Duodenal mucosa (tissue), 2 donors: ENCODE results near the gene FIBCD1.

Source experiments
- H3K27ac ChIP-seq: one replicate; pipeline ENCODE4 v1.7.0; 2013; ENCODE audit warnings: low read depth, low read length
- H3K27me3 ChIP-seq, 2 donors: one replicate each; pipeline ENCODE4 v1.7.0; 2013; ENCODE audit warnings: low read length in 2 of 2, control low read depth in 1 of 2; ENCODE audit not compliant: insufficient read depth in 2 of 2, control insufficient read depth in 1 of 2
- H3K36me3 ChIP-seq, 2 donors: one replicate each; pipeline ENCODE4 v1.7.0; 2013; ENCODE audit warnings: low read length in 2 of 2, control low read depth in 1 of 2; ENCODE audit not compliant: insufficient read depth in 2 of 2, control insufficient read depth in 1 of 2
- H3K4me1 ChIP-seq, 2 donors: one replicate each; pipeline ENCODE4 v1.7.0; 2013; ENCODE audit warnings: low read length in 2 of 2, control low read depth in 1 of 2; ENCODE audit not compliant: insufficient read depth in 2 of 2, control insufficient read depth in 1 of 2
- H3K4me3 ChIP-seq, 2 donors: one replicate each; pipeline ENCODE4 v1.7.0; 2013; ENCODE audit warnings: low read length in 2 of 2, low read depth in 1 of 2
- H3K9ac ChIP-seq, 2 donors: one replicate each; pipeline ENCODE4 v1.7.0; 2013; ENCODE audit warnings: low read length in 2 of 2, low read depth in 1 of 2
- H3K9me3 ChIP-seq, 2 donors: one replicate each; pipeline ENCODE4 v1.7.0; 2013; ENCODE audit warnings: low read length in 2 of 2, control low read depth in 1 of 2; ENCODE audit not compliant: control insufficient read depth in 1 of 2

Gene FIBCD1

GRCh38 chr9:130884542-130885483 is 54.2 kb downstream of the FIBCD1 start:
- H3K27me3 ChIP-seq: no peaks in the 10 kb centered on the region
- H3K4me1 ChIP-seq: peaks cover 0 to 6% of the 10 kb centered on the region in 2 donors
- H3K27ac ChIP-seq: no peak overlapping the region
- no peak overlapping the region for H3K9ac ChIP-seq
- no peak overlapping the region for H3K4me3 ChIP-seq
- H3K9me3 ChIP-seq: no peaks in the 10 kb centered on the region
- peaks cover 52 to 94% of the 10 kb centered on the region in 2 donors for H3K36me3 ChIP-seq

- peaks cover 0 to 8% of the 10 kb centered on the region in 2 donors for H3K4me1 ChIP-seq
- no peak overlapping the region for H3K27ac ChIP-seq
- H3K36me3 ChIP-seq: peaks cover 58 to 99% of the 10 kb centered on the region in 2 donors
- H3K27me3 ChIP-seq: no peaks in the 10 kb centered on the region
- no peaks in the 10 kb centered on the region for H3K9me3 ChIP-seq
- no peak overlapping the region for H3K4me3 ChIP-seq
- H3K9ac ChIP-seq: no peak overlapping the region
Measured at GRCh38 chr9:130884111-130884531, 54.9 kb downstream of the FIBCD1 start.

- Histone ChIP-seq H3K9ac (no peak overlapping the region), H3K9me3 (no peaks in the 10 kb centered on the region), H3K4me3 (no peak overlapping the region), H3K27me3 (no peaks in the 10 kb centered on the region), H3K36me3 (peaks cover 55 to 99% of the 10 kb centered on the region in 2 donors), H3K27ac (no peak overlapping the region), H3K4me1 (peaks cover 0 to 8% of the 10 kb centered on the region in 2 donors)
Measured at GRCh38 chr9:130883479-130883878, 55.6 kb downstream of the FIBCD1 start.

- no peak overlapping the region for H3K27ac ChIP-seq
- H3K9me3 ChIP-seq: no peaks in the 10 kb centered on the region
- H3K27me3 ChIP-seq: no peaks in the 10 kb centered on the region
- no peak overlapping the region for H3K9ac ChIP-seq
- H3K36me3 ChIP-seq: peaks cover 53 to 97% of the 10 kb centered on the region in 2 donors
- no peak overlapping the region for H3K4me3 ChIP-seq
- peaks cover 0 to 8% of the 10 kb centered on the region in 2 donors for H3K4me1 ChIP-seq
Measured at GRCh38 chr9:130882696-130883225, 56.3 kb downstream of the FIBCD1 start.

GRCh38 chr9:130881516-130881915 is 57.5 kb downstream of the FIBCD1 start:
- Histone ChIP-seq H3K4me1 (peaks cover 0 to 8% of the 10 kb centered on the region in 2 donors), H3K27me3 (no peaks in the 10 kb centered on the region), H3K9ac (no peak overlapping the region), H3K9me3 (no peaks in the 10 kb centered on the region), H3K27ac (no peak overlapping the region), H3K4me3 (no peak overlapping the region), H3K36me3 (peaks cover 53 to 92% of the 10 kb centered on the region in 2 donors)

- H3K27me3 ChIP-seq: no peaks in the 10 kb centered on the region
- no peaks in the 10 kb centered on the region for H3K9me3 ChIP-seq
- peaks cover 0 to 8% of the 10 kb centered on the region in 2 donors for H3K4me1 ChIP-seq
- H3K4me3 ChIP-seq: no peak overlapping the region
- no peak overlapping the region for H3K9ac ChIP-seq
- no peak overlapping the region for H3K27ac ChIP-seq
- peaks cover 47 to 84% of the 10 kb centered on the region in 2 donors for H3K36me3 ChIP-seq
Measured at GRCh38 chr9:130880599-130881220, 58.3 kb downstream of the FIBCD1 start.

GRCh38 chr9:130879863-130880411 is 59.1 kb downstream of the FIBCD1 start:
- peaks cover 0 to 8% of the 10 kb centered on the region in 2 donors for H3K4me1 ChIP-seq
- H3K9ac ChIP-seq: no peak overlapping the region
- no peaks in the 10 kb centered on the region for H3K9me3 ChIP-seq
- no peak overlapping the region for H3K4me3 ChIP-seq
- H3K36me3 ChIP-seq: peaks cover 41 to 82% of the 10 kb centered on the region in 2 donors
- no peak overlapping the region for H3K27ac ChIP-seq
- H3K27me3 ChIP-seq: no peaks in the 10 kb centered on the region

- no peaks in the 10 kb centered on the region for H3K9me3 ChIP-seq
- H3K27me3 ChIP-seq: no peaks in the 10 kb centered on the region
- no peak overlapping the region for H3K27ac ChIP-seq
- no peak overlapping the region for H3K9ac ChIP-seq
- H3K36me3 ChIP-seq: peaks cover 42 to 81% of the 10 kb centered on the region in 2 donors
- no peak overlapping the region for H3K4me3 ChIP-seq
- H3K4me1 ChIP-seq: peaks cover 5 to 22% of the 10 kb centered on the region in 2 donors
Measured at GRCh38 chr9:130878295-130878694, 60.8 kb downstream of the FIBCD1 start.

- Histone ChIP-seq H3K9ac (no peak overlapping the region), H3K36me3 (peaks cover 41 to 81% of the 10 kb centered on the region in 2 donors), H3K27me3 (no peaks in the 10 kb centered on the region), H3K27ac (no peak overlapping the region), H3K9me3 (no peaks in the 10 kb centered on the region), H3K4me3 (no peak overlapping the region), H3K4me1 (peaks cover 14 to 31% of the 10 kb centered on the region in 2 donors)
Measured at GRCh38 chr9:130877300-130877699, 61.7 kb downstream of the FIBCD1 start.

GRCh38 chr9:130874783-130875182 is 64.3 kb downstream of the FIBCD1 start:
- Histone ChIP-seq H3K4me1 (peaks cover 18 to 33% of the 10 kb centered on the region in 2 donors), H3K9ac (no peak overlapping the region), H3K36me3 (peaks cover 39 to 76% of the 10 kb centered on the region in 2 donors), H3K4me3 (no peak overlapping the region), H3K9me3 (no peaks in the 10 kb centered on the region), H3K27me3 (no peaks in the 10 kb centered on the region), H3K27ac (no peak overlapping the region)
